GM23248 (cell line): ENCODE data around the gene DAND5.

Experiments
- EZH2 ChIP-seq: fragments of 200-600 bp; sonication (generic); IDR thresholded peaks from 2 replicates; pipeline ENCODE4 v1.6.1; 2018; ENCODE audit warnings: antibody characterized with exemption, mild to moderate bottlenecking; ENCODE audit not compliant: insufficient read depth, poor library complexity, severe bottlenecking
- EZH2phosphoT487 ChIP-seq: fragments of 200-600 bp; sonication (generic); IDR thresholded peaks from 2 replicates; pipeline ENCODE4 v1.6.1; 2018; ENCODE audit warnings: antibody characterized with exemption, moderate library complexity, mild to moderate bottlenecking, low read depth; ENCODE audit not compliant: insufficient read depth

DNA sequence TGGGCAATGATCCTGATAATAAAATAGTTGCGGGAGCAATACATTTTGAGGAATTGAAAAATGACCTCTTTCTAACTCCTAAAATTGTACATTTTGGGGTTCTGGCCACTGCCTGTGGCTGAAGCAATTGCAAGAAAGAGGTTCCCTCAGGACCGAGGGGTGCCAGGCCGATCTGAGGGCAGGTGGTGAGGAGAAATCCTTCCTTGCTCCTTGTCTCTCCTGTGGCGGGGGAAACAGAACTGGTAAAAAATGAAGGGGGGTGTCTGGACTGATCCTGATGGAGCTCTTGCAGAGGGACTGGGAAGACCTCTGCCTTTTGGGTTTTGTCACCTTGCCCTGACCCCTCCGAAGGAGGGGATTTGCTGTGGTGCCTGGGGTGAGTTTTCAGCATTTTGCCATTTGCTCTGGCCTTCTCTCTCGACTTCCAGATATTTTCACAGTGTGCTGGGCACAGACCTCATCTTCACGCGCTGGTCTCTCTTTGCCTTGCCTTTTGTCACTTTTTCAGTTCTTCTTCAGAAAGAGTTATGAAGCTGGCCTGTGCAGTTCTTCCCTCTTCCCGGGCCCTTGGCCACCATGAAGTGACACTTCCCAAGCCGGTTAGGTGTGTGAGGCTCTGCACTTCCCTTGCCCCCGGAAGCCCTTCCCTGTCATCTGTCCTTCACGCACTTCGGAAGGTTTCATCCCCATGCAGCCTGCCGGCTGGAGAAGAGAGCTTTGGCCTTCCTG is 48.1 kb downstream of the DAND5 start:
- TF ChIP-seq EZH2phosphoT487 (no peak), EZH2 (no peak)
